IPS-15b (cell line): ENCODE results near the gene CNPY1.

ENCODE experiments used
- H3K27me3 ChIP-seq: one replicate; pipeline ENCODE4 v1.6.1; 2013; ENCODE audit warnings: low read length; ENCODE audit not compliant: control insufficient read depth, insufficient read depth
- H3K36me3 ChIP-seq: one replicate; pipeline ENCODE4 v1.6.1; 2013; ENCODE audit warnings: low read length; ENCODE audit not compliant: control insufficient read depth, insufficient read depth
- H3K4me1 ChIP-seq: one replicate; pipeline ENCODE4 v1.6.1; 2013; ENCODE audit warnings: mild to moderate bottlenecking, low read length; ENCODE audit not compliant: control insufficient read depth, insufficient read depth
- H3K4me3 ChIP-seq: one replicate; pipeline ENCODE4 v1.5.1; 2013; ENCODE audit warnings: low read depth, low read length
- H3K9ac ChIP-seq: one replicate; pipeline ENCODE4 v1.6.1; 2013; ENCODE audit warnings: low read depth, mild to moderate bottlenecking, low read length
- H3K9me3 ChIP-seq: one replicate; pipeline ENCODE4 v1.6.1; 2013; ENCODE audit warnings: mild to moderate bottlenecking, low read length; ENCODE audit not compliant: control insufficient read depth, insufficient read depth

The CNPY1 gene

DNA sequence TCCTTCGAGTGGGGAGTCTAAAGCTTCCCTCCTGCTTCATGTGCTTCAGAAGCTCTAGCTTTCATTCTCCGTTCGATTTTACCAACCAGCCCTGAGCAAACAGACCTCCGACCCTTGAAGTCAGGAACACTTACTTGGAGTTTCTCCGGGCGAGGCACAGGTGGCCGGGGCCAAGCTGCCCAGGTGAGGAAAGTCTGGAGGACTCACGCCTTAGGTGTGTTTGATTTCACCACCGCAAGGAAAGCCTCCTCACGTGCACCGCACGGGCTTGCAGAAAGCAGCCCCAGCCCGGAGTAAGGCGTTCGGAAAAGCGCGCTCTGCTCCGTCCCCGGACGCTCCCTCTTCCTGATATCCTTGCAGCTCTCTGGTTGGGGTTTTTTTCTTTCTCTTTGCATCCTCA lies 30.1 kb upstream of the CNPY1 start:
- H3K4me3 ChIP-seq: no peak overlapping the region
- H3K9me3 ChIP-seq: no peaks in the 10 kb centered on the region
- no peaks in the 10 kb centered on the region for H3K36me3 ChIP-seq
- H3K4me1 ChIP-seq: no peaks in the 10 kb centered on the region
- H3K27me3 ChIP-seq: no peaks in the 10 kb centered on the region
- no peak overlapping the region for H3K9ac ChIP-seq

DNA sequence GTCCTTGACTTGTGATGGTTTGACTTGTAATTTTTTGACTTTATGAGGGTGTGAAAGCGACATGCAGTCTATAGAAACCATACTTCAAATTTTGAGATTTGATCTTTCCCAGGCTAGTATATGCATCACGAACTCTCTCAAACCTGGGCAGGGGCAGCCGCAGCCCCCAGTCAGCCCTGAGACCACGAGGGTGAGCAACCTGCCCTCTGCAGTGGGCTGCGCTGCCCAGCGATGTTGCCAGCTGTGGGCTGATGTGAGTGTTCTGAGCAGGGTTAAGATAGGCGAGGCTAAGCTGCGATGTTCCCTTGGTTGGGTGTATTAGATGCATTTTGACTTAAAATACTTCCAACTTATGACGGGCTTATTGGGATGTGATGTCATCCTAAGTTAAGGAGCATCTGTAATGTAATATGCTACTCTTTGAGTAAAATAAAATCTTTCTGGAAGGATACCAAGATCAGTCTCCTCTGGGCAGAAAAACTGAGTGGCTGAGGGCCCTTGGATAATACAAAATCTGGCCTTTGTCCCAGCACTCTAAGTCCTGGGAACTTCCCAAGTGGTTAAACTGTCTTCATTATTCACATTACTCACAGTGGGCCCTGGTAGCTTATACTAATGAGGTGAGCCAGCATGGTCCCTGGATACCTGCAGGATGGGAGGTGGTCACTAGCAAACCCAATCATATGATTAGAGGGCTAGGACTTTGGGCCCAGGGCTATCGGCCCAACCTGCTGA lies 28.4 kb upstream of the CNPY1 start:
- Histone ChIP-seq H3K4me3 (no peak overlapping the region), H3K4me1 (no peaks in the 10 kb centered on the region), H3K36me3 (no peaks in the 10 kb centered on the region), H3K9ac (no peak overlapping the region), H3K27me3 (no peaks in the 10 kb centered on the region), H3K9me3 (no peaks in the 10 kb centered on the region)

DNA sequence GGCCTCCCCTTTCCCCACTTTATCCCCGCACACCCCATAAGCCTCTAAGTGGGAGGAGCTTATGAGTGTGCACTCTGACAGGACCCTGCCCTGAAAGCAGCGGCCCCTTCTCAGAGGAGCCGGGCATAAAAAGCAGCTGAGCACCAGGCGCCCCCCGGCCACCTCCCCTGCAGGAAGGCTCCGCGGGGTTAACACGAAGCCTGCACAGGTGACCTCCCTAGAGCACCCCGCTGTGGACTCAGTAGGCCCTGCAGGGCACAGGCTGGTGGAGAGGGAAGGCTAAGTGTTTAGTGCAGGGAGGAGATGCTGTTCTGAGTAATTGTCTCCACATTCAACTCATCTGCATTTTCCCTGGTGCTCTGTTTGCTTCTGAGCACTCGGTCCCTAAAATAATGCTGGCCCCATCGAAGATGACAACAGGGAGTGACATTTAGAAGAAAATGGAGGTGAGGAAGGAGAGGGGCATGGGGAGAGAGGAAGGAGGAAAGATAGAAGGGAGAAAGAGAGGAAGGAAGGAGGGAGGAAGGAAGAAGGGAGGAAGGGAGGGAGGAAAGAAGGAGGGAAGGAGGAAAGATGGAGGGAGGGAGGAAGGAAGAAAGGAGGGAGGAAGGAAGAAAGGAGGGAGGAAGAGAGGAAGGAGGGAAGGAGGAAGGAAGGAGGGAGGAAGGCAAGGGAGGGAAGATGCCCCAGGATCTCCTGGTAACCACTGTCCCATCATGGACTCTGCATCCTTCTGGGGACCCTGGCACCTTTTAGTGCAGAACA lies 25.4 kb upstream of the CNPY1 start:
- Histone ChIP-seq H3K27me3 (no peaks in the 10 kb centered on the region), H3K9ac (no peak overlapping the region), H3K36me3 (no peaks in the 10 kb centered on the region), H3K4me3 (no peak overlapping the region), H3K4me1 (no peaks in the 10 kb centered on the region), H3K9me3 (no peaks in the 10 kb centered on the region)

DNA sequence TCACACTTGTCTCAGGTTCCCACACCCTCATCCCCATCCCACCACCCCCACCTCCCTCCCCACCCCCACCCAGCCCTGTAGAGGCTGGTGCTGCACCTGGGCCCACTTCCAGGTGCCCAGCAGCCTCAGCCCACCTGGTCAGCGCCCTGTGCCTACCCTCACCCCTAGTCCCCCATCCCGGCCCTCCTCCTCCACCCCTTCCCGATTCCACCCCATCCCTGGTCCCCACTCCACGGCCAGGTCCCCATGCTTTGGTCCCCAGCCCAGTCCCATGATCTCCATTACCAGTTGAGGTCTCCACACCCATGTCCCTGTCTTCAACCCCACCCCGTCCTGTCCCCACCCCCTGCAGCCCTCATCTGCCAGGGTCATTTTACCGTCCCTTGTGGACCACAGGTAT lies 24.6 kb upstream of the CNPY1 start:
- Histone ChIP-seq H3K4me3 (no peak overlapping the region), H3K9ac (no peak overlapping the region), H3K27me3 (no peaks in the 10 kb centered on the region), H3K4me1 (no peaks in the 10 kb centered on the region), H3K36me3 (no peaks in the 10 kb centered on the region), H3K9me3 (no peaks in the 10 kb centered on the region)

DNA sequence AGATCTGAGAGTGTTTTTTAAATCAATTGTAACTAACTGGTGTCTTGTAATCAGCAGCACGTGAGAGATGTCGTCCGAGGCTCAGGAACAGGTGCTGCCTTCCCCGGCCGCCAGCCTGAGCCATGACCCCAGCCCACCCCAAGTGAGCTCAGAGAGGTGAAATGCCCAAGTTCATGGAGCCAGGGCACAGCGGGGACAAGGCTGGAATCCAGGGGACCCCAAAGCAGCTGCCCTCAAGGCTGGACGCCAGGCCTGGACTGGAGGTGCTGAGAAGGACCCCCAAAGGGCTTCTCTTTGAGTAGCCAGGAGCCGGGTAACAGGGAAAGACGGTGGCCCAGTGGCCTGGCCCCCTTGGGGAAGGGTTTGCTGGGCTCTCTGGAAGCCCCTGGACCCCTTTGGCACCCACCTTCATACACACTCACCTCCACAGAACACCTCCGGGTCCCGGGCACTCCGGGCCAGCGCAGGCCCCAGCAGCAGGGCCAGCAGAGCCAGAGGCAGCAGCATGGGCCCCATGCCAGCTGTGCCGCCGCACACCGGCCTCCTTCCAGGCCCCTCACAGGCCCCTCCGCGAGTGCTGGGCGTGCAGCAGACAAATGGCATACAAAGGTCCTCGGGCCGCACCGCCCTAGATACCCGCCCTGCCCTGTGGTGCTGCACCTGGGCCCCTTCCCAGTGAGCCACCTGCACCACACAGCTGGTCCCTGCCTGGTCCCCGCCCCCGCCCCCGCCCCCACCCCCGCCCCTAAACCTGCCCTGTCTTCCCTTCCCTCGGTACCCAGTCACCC lies 24.0 kb upstream of the CNPY1 start:
- Histone ChIP-seq H3K9me3 (no peaks in the 10 kb centered on the region), H3K36me3 (no peaks in the 10 kb centered on the region), H3K4me1 (no peaks in the 10 kb centered on the region), H3K27me3 (no peaks in the 10 kb centered on the region), H3K4me3 (no peak overlapping the region), H3K9ac (no peak overlapping the region)

DNA sequence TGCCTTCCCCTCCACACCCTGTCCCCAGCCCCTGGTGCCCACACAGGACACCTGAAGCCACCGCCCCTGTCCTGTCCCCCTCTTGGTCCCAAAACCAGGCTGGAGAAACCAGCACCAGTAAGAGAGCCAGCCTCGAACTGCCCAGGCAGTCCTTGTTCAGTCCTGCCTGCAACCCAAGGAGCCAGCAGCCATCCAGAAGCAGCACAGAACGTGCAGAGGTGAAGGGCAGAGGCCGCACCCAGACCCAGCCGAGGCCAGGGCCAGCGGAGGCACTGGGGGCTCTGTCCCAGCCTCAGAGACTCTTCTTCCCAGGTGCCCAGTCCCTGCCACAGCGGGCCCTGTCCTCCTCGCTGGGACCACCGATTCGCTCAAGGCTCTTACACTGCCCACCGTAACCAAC lies 23.3 kb upstream of the CNPY1 start:
- no peak overlapping the region for H3K4me3 ChIP-seq
- H3K4me1 ChIP-seq: no peaks in the 10 kb centered on the region
- no peaks in the 10 kb centered on the region for H3K27me3 ChIP-seq
- no peaks in the 10 kb centered on the region for H3K36me3 ChIP-seq
- H3K9ac ChIP-seq: no peak overlapping the region
- H3K9me3 ChIP-seq: no peaks in the 10 kb centered on the region

DNA sequence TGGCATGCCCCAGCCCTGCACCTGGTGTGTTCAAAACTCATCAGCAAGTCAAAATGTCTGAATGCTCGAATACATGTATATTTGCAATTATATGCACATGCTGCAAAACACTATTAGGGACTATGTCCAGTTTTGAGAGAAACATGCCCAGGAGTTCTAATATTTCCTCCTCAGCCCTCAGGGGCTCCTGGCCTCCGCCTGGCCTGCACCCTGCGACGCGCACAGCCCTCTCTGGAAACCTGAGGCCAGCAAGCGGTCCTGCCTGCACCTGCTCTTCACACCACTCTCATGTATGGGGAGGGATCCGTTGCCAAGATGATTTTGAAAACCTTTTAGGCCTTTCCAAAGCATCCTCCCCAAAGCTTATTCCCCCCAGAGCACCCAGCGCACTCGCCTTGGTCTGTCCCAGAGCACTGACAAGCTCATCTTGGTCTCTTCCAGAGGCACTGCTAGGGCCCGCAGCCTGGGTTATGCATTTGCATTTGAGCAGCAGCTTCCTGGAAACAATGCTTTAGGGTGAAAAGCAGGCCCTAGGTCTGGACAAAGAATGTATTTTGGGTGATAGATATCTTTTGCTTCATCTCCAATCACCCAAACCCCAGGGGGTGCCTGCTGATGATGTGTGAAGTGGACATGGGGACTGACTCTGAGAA lies 22.6 kb upstream of the CNPY1 start:
- no peaks in the 10 kb centered on the region for H3K27me3 ChIP-seq

DNA sequence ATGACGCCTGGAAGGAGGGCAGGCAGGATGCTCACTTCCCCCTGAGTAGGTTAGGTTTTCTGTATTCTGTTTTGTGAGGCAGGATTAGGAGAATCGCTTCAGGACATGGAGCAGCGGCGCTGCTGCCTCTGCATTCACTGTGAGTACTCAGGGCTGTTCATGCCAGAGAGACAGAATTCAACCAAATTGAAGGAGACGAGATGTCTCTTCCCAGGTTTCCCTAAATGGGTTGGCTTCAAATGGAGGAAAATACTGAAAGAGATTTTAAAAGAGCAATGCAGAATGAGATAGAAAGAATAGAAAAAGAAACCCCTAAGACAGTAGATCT lies 21.9 kb upstream of the CNPY1 start:
- Histone ChIP-seq H3K9ac (no peak overlapping the region), H3K27me3 (no peaks in the 10 kb centered on the region), H3K4me3 (no peak overlapping the region), H3K36me3 (no peaks in the 10 kb centered on the region), H3K4me1 (no peaks in the 10 kb centered on the region), H3K9me3 (no peaks in the 10 kb centered on the region)

More for the DNA sequence above, 22.6 kb upstream of the CNPY1 start:
- H3K4me1 ChIP-seq: no peaks in the 10 kb centered on the region
- H3K9ac ChIP-seq: no peak overlapping the region
- no peak overlapping the region for H3K4me3 ChIP-seq
- H3K36me3 ChIP-seq: no peaks in the 10 kb centered on the region
- no peaks in the 10 kb centered on the region for H3K9me3 ChIP-seq

DNA sequence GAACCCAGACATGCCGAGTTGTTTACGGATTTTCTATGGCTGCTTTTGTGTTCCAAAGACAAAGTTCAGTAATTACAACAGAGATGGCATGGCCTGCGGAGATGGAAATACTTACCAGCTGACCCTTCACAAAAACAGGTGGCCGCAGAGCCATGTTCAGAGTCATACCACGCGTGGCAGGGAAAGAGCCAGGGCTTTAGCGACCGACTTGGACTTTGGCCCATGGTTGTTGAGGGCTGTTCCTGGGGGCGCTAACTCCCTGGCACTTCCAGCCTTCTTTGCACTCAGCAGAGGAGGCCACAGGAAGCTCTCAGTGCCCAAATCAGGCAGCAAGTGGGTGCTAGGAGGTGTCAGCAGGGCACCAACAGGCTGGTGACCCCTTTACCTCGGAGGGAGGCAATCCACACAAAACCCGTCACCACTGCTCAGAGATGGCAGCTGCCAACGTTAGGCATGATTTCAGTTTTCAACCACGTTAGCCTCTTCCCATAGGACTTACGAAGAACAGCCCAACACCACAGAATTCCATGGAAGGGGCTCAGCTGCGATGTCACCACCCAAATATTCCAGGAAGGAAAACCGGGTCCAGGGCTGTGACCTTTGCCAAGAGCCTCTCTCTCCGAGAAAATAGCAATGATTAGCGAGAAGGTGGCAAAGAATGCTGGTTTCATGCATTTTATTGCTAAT lies 21.4 kb upstream of the CNPY1 start:
- Histone ChIP-seq H3K27me3 (no peaks in the 10 kb centered on the region), H3K4me1 (no peaks in the 10 kb centered on the region), H3K36me3 (no peaks in the 10 kb centered on the region), H3K9ac (no peak overlapping the region), H3K4me3 (no peak overlapping the region), H3K9me3 (no peaks in the 10 kb centered on the region)

DNA sequence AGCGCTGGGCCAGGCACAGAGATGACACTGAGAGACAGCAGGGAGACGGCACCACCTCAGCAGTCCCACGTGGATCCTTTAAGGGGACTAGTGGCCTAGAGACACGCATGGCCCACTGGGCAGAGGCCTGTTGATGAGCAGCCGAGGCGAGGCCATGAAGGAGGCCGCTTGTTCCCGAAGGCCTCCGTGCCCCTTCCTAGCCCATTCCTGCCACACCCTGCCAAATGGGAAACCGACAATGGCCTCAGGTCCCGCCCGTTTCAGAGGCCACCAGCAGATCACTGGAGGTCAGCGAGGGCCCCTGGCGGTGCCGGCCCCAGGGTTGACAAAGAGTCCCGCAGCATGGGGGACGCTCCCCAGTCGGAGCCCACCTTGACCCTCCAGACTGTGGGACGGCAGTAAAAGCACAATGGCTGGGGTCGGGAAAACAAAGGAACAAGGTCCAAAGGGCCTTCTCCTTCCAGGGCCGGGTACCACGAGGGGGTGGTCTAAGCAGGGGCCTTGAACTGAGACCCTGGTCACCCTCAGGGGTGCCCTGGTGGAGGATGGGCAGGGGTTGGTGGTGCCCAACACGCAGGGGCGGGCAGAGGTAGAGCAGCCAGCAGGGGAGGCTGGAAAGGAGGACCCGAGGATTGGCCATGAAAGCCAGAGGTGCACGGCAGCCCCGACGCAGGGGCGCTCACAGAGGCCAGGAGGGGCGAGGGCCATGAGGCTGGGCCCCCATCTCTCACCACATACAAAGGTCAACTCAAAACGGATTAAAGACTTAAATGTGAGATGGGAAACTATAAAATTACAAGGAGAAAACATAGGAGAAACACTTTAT lies 19.9 kb upstream of the CNPY1 start:
- Histone ChIP-seq H3K4me3 (no peak overlapping the region), H3K9me3 (no peaks in the 10 kb centered on the region), H3K4me1 (no peaks in the 10 kb centered on the region), H3K9ac (no peak overlapping the region), H3K27me3 (no peaks in the 10 kb centered on the region), H3K36me3 (no peaks in the 10 kb centered on the region)
